ENCODE data around the gene DEFB132.
A peak's percentile ranks its signal among the peaks of the same experiment; 100 is the strongest.
"Not testable (repeated sequence)": the region's sequence is repeated elsewhere in the genome, so short reads cannot be mapped to it uniquely, and the experiment has no call there.

The DEFB132 gene

DNA sequence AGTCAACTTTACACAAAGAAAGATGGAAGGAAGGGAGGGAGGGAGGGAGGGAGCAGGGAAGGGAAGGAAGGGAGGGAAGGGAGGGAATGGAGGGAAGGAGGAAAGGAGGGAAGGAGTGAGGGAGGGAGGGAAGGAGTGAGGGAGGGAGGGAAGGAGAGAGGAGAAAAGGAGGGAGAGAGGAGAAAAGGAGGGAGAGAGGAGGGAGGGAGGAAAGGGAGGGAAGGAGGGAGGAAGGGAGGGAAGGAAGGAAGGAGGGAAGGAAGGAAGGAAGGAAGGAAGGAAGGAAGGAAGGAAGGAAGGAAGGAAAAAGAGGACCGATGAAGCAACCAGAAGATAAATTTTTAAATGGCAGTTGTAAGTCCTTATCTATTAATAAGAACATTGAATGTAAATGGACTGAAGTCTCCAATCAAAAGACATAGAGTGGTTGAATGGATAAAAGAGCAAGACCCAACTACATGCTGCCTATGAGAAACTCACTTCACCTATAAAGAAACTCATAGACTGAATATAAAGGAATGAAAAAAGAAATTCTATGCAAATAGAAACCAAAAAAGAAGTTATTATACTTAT lies 36.2 kb upstream of the DEFB132 start:
- TF ChIP-seq, protein P1, sequence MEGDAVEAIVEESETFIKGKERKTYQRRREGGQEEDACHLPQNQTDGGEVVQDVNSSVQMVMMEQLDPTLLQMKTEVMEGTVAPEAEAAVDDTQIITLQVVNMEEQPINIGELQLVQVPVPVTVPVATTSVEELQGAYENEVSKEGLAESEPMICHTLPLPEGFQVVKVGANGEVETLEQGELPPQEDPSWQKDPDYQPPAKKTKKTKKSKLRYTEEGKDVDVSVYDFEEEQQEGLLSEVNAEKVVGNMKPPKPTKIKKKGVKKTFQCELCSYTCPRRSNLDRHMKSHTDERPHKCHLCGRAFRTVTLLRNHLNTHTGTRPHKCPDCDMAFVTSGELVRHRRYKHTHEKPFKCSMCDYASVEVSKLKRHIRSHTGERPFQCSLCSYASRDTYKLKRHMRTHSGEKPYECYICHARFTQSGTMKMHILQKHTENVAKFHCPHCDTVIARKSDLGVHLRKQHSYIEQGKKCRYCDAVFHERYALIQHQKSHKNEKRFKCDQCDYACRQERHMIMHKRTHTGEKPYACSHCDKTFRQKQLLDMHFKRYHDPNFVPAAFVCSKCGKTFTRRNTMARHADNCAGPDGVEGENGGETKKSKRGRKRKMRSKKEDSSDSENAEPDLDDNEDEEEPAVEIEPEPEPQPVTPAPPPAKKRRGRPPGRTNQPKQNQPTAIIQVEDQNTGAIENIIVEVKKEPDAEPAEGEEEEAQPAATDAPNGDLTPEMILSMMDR (conservative IDR thresholded peaks at IDR 0.05): no peak

DNA sequence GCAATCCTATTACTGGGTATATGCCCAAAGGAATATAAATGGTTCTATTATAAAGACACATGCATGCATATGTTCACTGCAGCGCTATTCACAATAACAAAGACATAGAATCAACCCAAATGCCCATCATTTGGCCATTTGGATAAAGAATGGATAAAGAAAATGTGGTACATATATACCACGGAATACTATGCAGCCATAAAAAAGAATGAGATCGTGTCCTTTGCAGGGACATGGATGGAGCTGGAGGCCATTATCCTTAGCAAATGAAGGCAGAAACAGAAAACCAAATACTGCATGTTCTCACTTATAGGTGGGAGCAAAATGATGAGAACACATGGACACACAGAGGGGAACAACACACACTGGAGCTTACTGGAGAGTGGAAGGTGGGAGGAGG lies 31.6 kb upstream of the DEFB132 start:
- H3K27ac ChIP-seq: not testable (repeated sequence)

More for the DNA sequence above, 36.2 kb upstream of the DEFB132 start:
- H3K27ac ChIP-seq: no peak overlapping the region

DNA sequence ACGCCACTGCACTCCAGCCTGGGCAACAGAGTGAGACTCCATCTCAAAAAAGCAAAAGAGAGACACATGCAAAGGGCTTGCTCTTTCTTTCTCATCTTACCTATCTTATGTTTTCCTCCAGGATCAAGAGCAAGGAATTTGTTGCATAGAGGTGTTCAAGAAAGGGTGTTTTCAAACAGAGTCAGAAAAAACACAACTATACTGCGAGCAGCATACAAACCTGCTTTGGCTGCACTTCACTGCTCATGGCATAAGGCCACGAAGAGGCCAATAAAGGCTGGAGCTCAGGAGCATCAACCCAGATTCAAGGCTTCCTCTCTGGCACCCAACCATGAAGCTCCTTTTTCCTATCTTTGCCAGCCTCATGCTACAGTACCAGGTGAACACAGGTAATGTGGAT lies 30.6 kb upstream of the DEFB132 start, which contains the start of gene DEFB129:
DEFB129 (plus strand) TSS at position 301 of the 400 bp plus-strand sequence; CDS start at position 332, 31 bp downstream.
- TF ChIP-seq, protein P1 (conservative IDR thresholded peaks at IDR 0.05): no peak
- H3K27ac ChIP-seq: peak within 1 kb of the TSS; percentile 40

DNA sequence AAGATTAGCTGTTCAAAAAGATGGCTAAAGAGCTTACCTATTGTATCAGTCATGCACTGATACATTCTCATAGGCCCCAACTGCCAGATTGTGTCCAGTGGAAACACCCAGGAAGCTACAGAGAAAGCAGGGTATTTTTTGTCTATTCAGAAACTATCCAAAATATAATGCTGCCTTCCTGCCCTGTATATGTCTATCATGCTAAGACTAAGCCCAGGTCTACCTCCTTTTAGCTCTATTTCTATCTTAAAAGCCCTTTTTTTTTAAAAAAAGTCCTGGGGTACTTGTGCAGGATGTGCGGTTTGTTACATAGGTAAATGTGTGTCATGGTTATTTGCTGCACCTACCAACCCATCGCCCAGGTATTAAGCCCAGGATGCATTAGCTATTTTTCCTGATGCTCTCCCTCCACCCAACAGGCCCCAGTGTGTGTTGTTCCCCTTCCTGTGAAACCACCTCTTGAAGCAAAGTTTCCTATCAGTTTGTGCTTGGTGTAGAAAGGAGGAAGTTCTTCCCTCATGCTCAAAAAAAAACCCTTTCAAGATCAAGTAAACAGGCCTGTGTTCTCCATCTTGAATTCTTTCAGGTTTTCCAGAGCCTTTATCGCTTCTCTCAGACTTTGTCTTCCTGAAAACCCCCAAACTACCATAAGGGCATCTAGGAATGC lies 30.0 kb upstream of the DEFB132 start:
- H3K27ac ChIP-seq: peak overlapping the region; percentile 40
- TF ChIP-seq, protein P1 (conservative IDR thresholded peaks at IDR 0.05): no peak

DNA sequence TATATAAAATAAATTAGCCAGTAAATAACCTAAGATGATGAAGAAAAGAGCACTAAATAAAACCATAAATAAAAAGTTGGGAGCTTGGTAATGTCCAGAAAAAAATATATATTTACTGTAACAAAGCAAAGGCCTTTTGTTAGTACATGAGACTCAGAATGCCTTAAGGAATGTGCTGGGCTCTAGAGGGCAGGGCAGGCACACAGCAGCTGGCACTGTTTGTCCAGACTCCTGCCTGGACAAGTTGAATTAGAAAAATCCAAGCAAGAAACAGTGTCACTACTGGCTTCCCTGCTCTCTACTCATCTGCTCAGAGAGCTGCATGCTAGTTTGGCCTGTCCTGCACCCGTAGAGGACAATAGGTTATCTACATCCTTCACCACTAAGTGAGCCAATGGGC lies 21.6 kb upstream of the DEFB132 start:
- H3K27ac ChIP-seq: peak overlapping the region; percentile 90
- TF ChIP-seq, protein P1 (conservative IDR thresholded peaks at IDR 0.05): peak; percentile 92

DNA sequence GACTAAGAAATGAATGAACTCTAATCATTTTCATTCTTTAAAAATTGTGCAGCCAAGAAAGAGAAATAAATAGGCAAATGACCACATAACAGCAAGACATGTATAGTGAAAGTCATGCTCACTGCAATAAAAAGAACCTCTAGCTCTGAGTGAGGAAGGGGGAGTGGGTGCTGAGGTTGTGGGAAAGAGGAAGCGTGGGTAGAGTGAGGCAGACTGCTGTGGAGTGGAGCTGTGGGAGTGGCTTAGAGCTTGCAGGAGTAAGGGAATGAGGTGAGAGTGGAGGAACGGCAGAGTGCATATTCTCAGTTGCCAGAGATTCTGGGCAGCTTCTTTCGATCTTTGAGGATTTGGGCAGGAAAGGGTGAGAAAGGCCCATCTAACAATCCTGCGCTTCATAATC lies 20.0 kb upstream of the DEFB132 start:
- peak overlapping the region; percentile 90 for H3K27ac ChIP-seq
- TF ChIP-seq, protein P1 (conservative IDR thresholded peaks at IDR 0.05): no peak

DNA sequence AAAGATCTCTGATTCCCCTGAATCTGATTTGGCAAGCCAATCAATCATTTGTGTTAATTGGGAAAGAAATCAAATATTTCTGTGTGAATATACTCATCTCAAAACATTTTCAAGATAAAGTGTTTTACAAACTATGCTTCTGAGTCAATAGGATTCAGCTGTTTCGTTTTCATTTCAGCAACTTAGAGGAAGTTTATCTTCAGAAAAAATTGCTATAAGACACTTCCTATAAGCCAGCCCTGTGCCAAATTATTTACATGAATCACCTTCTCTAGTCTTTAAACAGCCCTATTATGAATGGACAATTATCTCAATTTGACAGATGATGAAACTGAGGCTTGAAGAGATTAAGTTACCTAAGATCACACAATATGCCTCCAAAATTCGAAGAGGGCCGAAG lies 19.6 kb upstream of the DEFB132 start:
- peak overlapping the region; percentile 90 for H3K27ac ChIP-seq
- TF ChIP-seq, protein P1 (conservative IDR thresholded peaks at IDR 0.05): no peak

DNA sequence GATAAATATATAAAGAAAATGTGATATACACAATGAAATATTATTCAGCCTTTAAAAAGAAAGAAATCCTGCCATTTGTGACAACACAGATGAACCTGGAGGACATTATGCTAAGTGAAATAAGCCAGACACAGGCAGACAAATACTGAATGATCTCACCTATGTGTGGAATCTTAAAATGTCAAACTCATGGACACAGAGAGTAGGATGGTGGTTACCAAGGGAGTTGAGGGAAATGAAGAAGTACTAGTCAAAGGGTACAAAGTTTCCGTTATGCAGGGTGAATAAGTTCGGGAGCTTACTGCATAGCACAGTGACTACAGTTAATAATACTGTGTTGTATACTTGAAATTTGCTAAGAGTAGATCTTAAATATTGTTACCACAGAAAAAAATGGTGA lies 14.6 kb upstream of the DEFB132 start:
- TF ChIP-seq, protein P1 (conservative IDR thresholded peaks at IDR 0.05): no peak

More for the DNA sequence above, 14.6 kb upstream of the DEFB132 start:
- peak overlapping the region; percentile 90 for H3K27ac ChIP-seq
